NCI-H460 (cell line): ENCODE results near the gene VIP. TPM values are rescaled to one million over a fixed set of nuclear protein-coding genes. Genes with fewer than 3 reads are reported as not detected.
"Not testable (repeated sequence)": the region's sequence is repeated elsewhere in the genome, so short reads cannot be mapped to it uniquely, and the experiment has no call there.

Experiments used
- DNase-seq: peaks from one replicate; pipeline ENCODE4 v3.0.0-alpha.2; 2016; ENCODE audit warnings: low read depth; ENCODE audit errors: extremely low read depth
- polyA plus RNA-seq: library from polyadenylated mRNA; depleted of rRNA; stranded (reverse); fragments of >200 nt; gene quantifications from 2 replicates; pipeline ENCODE4 v1.2.3, GENCODE V29; 2014; cell fraction: nucleus; rRNA removed
- total RNA-seq: library from RNA; depleted of rRNA; stranded (reverse); fragments of >200 nt; shearing (Covaris generic); gene quantifications from 2 replicates; pipeline ENCODE4 v1.2.3, GENCODE V29; 2014; rRNA removed

The VIP gene
- total RNA-seq: not detected in 2 replicates
- not detected in 2 replicates for polyA plus RNA-seq

DNA sequence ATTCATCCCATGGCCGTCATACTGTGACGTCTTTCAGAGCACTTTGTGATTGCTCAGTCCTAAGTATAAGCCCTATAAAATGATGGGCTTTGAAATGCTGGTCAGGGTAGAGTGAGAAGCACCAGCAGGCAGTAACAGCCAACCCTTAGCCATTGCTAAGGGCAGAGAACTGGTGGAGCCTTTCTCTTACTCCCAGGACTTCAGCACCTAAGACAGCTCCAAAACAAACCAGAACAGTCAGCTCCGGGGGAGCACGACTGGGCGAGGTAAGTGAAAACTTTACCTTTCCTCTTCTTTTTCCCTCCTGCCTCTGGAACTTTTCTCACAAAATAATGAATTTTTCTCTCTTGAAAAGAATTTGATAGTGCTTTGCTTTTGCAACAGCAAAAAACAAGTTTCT, at the start of gene VIP:
Gene VIP (plus strand): TSS at position 104 of the 400 bp plus-strand sequence. CDS start 1,381 bp downstream, outside the sequence.
- peak; percentile 32 for DNase-seq

DNA sequence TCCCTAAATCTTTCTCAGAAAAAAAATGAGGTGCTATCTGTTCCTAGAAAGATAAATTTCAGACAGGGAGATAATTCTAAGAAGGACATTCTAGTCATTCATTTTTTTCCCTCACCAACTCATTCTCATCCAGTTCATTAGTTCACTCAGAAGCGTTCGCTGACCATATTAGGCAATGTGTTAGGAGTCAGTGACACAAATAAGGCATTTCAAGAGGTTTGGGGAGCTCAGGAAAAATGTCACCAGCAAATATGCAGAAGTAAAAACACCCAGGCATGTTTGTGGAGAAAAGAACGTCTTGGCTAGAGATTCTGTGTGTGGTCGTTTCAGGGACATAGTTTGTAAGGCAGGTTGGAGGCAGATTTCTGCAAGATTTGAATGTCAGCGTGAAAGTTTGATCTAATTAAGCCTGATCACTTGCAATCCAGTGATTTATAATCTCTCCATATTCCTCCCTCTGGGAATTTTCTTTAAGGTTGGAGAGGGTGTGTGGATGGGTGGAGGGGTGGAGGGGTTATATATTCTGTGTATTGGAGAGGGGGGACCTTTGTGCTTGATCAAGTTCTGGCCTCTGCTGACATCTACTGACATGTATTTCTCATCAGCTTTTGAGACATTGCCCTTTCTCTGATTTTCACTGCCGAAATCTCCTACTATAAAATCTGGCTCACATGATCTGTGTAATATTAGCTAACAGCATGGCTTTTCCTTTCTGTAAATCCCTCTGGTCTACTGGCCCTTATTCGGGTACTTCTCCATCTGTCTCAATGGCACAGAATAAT, 49.3 kb upstream of the VIP start:
- DNase-seq: no peak

DNA sequence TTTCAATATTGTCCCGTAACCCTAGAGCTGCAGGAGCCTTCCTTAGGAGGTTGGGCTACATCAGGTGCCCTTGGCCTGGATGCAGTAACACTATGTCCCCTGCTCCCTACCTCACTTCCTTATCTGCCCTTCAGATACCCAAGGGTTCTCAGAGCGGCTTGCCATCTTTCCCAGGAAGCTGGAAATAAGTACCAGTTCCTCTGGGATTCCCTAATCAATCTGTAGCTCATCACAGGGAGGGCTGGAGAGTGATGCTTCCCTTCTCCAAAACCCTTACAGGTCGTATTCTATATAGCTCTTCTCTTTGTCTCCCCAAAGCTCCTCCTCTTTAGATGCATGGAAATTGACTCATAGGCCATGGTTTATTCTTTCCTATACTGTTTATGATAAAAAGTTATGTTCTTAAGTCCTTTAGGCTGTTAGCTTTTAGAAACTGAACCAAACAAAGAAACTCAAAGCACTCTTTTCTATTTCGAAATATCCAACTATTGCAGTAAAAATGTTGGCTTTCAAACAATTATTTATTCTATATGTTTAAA, 48.7 kb upstream of the VIP start:
- DNase-seq: no peak

DNA sequence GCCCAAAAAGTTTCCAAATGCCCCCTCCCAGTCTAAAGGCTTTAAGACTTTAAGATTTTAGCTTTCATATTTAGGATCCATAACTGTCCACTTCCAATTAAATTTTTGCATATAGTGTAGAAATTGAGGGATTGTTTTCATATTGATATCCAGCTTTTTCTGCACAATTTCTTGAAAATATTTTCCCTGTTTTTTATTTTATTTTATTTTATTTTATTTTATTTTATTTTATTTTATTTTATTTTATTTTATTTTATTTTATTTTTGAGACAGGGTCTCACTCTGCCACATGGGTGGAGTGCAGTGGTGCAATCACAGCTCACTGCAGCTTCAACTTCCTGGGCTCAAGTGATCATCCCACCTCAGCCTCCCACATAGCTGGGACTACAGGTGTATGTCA, 46.8 kb upstream of the VIP start:
- not testable (repeated sequence) for DNase-seq

DNA sequence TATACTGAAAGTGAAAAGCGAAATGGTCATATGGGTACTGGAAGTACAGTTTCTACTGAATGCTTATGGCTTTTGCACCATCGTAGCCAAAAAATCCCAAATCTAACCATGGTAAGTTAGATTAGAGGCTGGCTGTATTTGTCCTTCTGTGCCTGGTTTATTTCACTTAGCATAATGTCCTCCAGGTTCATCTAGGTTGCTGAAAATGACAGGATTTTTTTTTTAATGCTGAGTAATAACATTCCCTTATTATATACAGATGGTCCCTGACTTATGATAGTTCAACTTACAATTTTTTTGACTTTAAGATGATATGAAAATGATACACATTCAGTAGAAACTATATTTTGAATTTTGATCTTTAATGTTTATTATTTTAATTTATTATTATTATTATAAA, 45.3 kb upstream of the VIP start:
- DNase-seq: no peak

DNA sequence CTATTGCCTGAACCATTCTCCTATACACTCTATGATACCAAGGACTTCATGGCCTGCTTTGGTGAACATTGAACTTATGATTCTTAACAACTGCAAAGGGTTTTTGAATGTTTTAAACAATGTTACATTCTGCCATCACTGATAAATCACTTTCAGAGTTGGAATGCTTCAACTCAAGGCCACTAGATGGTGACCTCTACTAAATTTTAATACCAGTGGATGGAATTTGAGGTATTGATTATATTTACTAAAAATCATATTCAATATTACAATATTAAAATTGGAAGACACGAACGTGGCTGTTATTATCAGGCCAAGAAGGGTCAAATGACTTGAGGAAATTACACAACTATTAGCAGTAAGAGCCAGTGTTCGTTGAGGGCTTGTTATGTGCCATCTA, 34.3 kb upstream of the VIP start:
- DNase-seq: no peak

DNA sequence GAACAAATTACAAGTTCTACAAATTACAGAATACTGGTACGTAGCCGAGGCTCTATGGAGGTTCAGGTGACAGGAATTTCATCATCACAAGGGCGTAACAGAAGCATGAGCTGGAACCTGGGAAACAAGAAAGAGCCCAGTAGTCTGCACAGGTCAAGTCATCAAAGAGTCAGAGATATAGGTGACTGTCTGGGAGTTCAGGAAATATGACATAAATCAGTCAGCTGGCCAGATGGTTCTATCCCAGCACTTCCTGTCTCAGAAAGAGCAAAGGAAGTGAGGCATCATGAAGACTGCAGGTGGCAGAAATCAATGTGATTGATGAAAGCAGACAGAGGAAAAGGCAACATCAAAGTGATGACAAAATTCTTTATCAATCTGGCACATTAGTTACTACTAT, 29.6 kb upstream of the VIP start:
- DNase-seq: no peak

DNA sequence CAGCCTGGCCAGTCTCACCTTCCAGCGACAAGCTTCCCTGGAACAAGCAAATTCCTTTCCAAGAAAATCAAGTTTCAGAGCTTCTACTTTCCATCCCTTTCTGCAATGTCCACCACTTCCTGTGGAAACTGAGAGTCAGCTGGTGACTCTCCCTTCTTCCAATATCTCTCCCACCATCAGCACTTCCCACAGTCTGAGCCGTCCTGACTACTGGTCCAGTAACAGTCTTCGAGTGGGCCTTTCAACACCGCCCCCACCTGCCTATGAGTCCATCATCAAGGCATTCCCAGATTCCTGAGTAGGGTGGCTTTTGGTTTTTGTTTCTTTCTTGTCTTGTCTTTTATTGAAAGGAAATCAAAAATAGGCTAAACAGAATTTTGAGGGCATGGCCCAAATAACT, 28.6 kb upstream of the VIP start:
- DNase-seq: no peak

DNA sequence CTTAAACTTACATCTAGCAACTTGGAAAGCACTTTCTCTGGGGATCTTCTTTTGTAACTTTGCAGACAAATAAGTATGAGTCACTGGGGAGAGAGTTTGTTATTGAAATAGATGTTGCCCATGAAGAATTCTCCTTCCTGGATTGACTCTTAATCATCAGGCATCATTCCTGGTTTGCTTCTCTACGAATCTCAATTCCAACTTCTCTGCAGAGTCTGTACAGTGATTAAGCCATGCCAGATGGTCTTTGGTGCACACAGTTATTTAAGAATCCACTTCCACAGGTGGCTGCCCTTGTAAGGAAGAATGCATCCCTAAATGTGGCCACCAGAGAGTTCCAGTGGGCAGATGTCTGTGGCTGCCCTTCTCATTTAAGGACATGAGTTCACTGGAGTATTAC, 27.2 kb upstream of the VIP start:
- DNase-seq: no peak

DNA sequence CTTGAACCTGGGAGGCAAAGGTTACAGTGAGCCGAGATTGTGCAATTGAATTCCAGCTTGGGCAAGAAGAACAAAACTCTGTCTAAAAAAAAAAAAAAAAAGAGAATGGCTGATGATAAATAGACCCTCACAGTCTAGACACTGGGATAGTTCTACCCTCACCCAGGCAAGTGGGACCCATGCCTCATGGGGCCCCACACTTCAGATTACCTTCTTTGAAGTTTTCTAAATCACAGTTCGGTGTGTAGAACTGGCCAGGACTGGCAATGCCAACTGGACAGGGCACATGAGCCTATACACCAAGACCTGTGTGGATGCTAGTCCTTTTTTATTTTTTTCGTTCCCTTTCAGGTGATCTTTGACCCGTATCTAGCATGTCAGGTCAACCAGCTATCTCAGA, 24.3 kb upstream of the VIP start:
- DNase-seq: no peak

DNA sequence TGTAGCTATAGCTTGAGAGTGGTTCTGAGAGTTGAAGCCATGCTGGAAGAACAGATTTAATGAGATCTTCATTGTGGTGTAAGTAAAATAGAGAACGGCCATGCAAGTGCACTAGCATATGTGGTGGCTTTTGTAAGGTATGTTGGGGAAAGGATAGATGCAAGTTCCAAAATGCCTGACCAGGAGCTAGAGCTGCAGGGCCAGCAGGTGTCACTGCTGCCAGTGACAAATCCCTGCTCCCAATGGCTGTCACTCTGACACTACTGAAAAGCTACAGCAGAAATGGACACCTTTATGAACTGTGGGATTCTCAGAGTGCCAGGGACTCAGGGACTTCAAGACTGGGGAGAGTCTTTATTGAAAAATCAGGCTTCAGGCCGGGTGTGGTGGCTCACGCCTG, 23.1 kb upstream of the VIP start:
- no peak for DNase-seq

DNA sequence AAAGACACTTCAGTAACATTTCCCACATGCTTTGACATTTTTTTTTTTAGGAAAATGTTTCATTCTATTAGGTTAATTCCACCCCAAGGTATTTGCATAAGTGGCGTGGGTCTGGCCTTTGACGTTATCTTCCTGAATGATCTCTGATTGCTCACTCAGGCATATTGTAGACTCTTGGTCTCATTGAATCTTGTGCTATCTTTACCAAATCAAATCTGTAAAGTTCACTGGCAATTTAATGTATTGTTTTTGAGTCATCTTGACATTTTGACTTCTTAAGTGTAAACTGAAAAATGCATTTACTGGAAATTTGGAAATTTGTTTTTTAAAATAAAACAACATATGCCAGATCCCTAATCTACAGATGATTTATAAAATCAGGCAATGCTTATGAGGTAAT, 16.0 kb upstream of the VIP start:
- DNase-seq: no peak

DNA sequence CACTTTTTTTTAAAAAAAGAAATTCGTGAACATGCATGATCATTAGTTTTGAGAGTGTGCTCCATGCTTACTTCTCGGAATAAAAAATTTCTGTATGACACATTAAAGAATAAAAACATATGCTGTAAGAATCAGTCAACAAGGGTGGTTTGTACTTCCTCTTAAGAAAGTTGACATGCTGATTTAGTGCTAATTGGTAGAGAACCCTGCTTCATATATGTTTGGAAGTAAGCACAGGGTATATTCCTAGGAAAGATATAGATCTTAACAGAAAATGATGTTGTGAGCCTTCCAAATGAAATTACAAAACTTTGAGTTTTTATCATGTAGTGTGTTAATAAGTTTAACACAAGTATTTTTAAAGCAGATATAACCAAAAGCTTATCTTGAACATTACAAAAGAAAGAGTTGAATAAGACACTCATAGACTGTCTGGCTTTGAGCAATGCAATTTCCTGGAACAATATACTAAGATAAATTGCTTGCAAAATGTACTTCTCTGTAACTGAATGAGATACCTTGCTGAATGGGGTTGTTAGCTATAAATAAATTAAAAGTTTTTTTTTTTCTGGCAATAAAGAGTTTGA, 13.8 kb upstream of the VIP start:
- no peak for DNase-seq

DNA sequence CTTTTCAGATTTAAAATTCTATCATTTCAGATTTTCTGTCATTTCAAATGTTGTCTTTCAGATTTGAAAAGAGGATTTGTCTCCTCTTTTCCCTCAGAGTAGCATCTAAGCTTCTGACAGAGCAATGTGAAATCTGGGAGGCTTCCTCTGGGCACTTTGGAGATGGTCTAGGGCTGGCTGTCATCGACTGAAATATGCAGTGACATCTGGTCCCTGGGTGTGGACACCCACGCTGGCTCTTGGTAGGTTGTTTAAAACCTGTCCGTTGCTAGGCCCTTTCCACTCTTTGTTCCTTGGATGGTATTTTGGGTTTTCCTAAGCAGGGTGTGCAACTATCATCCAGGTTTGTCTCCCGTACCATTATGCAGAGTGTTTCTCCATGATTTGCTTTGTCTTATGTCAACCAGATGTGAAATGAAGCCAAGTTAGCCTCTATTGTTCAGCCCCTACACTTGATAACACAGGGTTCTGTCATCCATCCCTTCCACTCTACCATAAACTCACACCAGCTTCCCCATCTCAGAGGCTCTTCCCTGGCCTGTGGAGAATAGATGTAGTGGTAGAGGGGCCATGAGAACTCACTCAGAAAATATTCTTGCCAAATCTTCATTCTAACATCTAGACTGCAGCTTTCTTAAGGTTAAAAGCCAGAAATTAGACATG, 5.0 kb upstream of the VIP start:
- DNase-seq: no peak

DNA sequence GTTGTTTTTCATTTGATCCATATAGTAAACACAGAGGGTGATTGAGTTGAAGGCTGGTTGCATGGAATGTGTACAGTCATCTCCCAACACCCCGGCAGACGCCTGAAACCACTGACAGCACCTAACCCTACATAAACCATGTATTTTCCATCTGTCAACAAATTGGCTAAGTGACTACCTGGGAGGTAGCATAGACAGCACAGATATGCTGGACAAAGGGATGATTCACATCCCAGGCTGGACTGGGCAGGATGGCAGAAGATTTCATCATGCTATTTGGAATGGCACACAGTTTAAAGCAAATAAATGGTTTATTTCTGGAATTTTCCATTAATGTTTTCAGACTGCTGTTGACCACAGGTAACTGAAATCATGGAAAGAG, 4.4 kb upstream of the VIP start:
- DNase-seq: peak; percentile 17

DNA sequence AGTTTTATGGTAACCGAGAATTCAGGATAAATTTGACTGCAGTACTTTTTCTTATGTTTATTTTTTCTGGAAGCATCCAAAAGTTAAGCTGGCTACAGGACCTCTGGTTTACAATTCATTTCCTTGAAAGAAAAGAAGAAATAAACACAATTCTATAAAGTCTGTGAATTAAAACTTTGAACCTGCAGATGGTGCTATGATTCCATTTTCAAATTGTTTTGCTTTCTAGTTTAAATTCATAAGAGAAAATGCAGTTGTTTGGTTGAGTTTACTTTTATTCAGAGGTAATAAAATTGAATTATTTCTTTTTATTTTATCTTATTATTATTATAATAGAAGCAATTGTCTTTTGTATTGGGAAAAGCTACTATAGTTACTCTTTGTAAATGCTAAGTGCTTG, 1.8 kb upstream of the VIP start:
- DNase-seq: peak; percentile 11

DNA sequence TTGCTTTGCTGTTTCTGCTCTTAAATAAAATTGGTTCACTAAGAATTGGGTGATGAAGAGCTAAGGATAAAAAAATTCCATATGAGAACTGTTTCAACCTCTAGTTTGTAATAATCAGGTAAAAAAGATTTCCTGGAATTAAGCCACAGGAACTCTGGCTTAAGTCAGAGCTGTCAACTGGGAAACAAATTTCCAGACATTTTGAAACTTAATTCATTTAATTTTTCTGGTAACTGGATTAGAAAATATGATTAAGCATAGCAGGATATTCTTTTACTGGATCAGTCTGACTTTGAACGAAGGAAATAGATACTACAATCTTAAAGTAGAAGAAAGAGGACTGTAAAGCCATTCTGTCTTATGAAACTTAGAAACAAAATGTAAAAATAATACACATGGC, 1.3 kb upstream of the VIP start:
- DNase-seq: no peak

DNA sequence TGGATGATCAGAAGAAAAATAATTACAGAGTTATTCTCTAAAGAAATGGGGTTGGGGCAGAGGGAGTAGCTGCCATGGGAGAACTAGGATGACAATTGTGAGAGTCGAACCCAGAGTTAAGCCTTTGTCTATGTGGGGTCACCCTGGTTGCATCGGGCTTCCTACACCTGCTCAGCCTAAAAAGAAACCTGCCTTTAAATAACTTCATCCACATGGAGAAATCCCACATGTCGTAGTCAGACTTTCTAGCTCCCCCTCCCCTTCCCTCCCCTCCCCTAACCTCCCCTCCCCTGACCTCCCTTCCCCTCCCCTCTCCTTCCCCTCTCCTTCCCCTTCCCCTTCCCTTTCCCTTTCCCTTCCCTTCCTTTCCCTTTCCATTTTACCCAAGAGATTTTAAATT, 14.7 kb downstream of the VIP start:
- DNase-seq: no peak

DNA sequence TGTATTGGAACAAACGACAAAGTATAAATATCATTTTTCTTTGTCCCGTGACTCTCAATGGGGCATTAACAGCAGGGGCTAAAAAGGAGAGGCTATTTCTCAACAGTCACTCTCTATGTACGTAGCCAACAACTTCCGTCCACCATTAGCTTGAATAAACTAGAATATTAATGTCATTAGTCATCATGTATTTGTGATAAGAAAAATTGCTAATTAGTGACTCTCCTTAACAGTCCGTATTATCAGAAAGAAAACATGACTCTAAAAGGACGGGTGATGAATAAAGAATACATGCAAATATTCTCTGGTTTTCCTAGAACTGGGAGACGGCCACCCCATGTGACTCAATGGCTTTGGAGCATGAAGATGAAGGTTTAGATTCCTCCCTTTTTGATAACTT, 18.6 kb downstream of the VIP start:
- DNase-seq: no peak

DNA sequence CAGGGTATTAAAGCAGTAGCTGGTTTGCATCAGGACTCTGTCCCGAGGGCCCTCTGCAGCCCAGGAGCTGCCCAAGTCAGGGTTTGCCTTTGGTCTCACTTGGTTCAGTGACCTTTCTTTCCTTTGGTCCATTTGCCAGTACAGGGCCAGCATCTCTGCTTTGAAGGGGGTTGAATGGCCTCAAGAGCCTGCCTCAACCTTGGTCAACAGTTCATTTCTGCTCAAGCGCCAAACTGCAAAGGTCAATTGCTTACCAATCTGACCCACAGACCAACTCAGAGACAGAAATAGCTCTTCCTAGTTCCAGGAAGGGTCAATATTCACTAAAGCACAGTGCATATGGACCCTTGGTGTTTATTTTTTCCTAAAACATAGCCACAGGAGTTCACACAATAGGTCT, 19.4 kb downstream of the VIP start:
- no peak for DNase-seq

DNA sequence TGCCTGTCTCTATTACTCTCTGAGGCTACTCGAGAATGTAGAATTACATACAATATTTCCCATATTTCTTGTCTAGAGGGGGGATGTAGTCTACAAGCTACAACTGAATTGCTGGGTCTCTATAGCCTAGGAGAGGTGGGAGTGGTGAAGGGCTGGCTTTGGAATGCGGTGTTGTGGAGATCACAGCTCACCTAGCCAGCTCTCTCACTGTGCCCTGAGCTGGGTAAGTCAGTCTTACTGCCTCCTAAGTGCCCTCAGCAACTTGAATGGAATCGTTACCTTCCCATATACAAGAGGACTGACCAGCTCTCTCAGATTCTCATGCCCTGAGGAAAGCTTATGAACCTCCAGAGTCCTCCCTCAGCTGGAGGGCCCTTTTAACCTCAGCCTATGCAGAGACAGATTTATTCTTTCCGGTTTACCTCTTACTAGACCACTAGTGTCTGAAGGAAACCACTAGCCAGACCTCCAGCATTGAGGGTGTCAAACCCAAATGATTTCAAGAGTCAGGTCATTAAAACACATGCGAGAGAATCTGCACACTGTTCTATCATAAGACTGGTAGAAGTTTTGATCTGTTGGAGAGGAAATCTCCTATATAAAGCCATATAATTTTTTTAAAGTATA, 20.6 kb downstream of the VIP start:
- DNase-seq: no peak
